ENCODE measurements around the gene ULK4.
"Not testable (repeated sequence)": the region's sequence is repeated elsewhere in the genome, so short reads cannot be mapped to it uniquely, and the experiment has no call there.

ULK4 gene

DNA sequence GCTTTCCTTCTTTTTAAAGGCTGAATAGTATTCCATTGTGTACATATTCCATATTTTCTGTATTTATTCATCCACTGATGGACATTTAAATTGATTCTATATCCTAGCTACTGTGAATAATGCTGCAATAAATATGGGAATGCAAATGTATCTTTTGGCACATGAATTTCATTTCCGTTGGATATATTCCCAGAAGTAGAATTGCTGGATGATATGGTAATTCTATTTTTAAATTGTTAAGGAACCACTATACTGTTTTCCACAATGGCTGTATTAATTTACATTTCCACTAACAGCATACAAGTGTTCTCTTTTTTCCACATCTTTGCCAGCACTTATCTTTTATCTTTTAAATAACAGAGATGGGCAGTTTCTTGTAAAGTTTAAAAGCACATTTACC, 459.9 kb downstream of the ULK4 start:
- no peak for DNase-seq (ENCODE audit: low read depth)

DNA sequence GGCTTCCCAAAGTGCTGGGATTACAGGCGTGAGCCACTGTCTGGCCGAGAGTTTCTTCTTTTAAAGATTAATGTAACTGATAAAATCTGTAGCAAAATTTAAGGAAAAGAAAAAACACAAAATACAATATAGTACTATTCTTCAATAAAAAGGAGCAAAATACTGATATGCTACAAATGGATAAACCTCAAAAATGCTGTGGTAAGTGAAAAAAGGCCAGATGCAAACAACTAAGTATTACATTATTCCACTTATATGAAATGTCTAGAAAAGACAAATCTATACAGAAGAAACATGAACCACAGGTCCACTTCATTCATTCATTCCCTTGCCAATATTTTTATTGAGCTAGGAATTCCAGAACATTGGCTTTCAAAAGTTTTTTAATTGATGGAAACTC, 463.1 kb downstream of the ULK4 start:
- DNase-seq (ENCODE audit: low read depth): no peak

DNA sequence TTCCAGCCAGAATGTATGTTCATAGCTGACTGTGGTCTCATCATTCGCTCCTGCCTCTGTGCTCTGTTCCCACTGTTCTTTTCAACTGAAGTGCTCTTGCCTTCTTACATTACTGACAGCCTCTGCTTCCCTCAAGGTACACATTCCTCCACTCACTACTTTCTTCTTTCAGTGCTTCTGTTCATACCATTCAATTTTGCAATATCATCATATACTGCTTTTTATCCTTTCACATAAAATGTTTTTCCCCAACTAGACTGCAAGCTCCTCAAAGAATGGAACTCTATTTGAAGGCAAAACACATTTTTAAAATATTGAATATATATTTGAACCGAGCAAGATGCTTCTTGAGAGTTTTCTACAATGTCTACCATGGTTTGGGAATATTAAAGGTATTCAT, 471.5 kb downstream of the ULK4 start:
- no peak for DNase-seq (ENCODE audit: low read depth)

DNA sequence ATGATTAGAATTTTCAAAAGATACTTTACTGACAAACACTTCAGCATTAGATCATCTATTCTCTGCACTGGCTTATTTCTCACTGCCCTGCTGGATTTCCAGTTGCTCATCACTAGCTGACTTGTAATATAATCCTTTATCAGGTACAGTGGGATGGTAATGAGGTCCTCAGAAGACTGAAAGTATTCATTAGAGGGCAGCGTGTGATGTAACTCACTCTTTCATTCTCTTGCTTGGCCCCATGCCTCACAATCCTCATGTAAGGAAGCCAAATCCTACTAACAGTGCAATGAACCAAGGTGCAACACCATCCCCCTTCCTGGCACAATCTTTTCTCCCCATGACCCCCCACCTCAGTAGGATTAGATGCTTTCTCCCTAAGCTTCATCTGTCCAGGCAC, 472.7 kb downstream of the ULK4 start:
- DNase-seq (ENCODE audit: low read depth): no peak

DNA sequence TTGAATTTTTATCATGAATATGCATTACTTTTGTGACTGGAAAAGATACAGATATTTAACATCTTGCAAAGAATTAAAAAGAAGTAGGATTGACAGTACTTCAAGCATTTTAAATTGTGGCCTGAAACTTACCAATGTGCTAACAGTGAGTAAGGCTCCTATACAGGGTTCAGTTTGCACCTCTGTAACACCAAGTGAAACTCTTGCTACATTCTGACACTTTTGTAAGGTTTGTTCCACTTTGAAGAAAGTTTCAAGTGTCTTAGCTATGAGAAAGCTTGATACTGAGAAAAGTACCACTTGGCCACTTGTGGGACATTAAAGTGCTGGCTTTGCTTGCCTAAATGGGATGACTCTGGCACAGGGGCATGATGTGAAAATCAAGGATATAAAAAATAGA, 473.4 kb downstream of the ULK4 start:
- no peak for DNase-seq (ENCODE audit: low read depth)

DNA sequence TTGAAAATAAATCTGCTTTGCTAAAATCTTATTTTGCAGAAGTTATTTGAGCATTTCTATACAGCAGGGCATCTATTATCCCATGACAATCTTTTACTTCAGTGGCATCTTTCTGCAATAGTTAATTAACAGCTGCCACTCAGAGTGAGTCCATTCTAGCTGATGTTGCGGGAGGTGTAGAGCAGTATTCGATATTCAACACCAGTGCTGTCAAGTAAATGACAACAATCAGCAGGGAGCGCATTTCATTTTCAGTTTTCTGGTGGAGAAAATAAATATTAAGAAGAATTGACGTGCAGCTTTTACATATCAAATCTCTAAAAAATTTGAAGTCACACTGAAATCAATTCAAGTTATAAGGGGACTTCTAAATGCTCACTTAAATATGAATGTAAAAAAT, 476.4 kb downstream of the ULK4 start:
- no peak for DNase-seq (ENCODE audit: low read depth)

DNA sequence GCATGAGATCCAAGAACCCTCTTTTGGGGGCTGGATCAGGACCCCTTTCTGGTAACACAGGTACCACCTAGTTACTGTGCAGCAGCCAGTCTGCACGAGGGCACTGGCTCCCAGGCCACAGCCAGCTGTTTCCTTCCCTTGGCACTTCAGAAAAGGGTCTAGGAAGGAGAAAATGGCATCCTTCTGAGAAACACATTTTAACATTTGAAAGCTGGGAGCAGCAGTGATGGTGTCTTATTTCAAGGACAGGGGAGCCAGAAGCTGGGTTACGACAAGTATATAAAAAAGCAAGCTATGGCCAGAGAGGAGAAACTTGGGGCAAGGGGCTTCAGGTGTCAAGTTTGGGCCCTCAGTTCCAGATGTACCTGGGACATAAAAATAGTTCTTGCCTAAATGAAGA, 479.8 kb downstream of the ULK4 start:
- no peak for DNase-seq (ENCODE audit: low read depth)

DNA sequence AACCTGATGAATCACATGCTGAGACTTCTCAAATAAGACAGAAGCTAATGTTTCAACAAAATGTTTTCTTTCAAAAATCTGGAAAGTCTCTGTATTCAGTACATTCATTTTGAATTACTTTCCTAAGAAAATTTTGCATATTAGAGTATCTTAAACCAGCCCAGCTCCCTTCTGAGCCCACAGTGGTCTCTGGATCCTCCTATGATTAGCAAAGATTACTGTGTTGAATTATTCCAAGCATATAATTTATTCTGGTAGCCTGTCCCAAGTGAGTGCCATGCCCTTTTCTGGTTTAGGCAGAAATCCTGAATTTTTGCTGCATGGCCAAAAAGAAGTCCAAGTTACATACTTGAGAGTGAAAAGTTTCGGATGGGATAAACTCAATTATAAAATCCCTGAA, 483.6 kb downstream of the ULK4 start:
- DNase-seq (ENCODE audit: low read depth): no peak

DNA sequence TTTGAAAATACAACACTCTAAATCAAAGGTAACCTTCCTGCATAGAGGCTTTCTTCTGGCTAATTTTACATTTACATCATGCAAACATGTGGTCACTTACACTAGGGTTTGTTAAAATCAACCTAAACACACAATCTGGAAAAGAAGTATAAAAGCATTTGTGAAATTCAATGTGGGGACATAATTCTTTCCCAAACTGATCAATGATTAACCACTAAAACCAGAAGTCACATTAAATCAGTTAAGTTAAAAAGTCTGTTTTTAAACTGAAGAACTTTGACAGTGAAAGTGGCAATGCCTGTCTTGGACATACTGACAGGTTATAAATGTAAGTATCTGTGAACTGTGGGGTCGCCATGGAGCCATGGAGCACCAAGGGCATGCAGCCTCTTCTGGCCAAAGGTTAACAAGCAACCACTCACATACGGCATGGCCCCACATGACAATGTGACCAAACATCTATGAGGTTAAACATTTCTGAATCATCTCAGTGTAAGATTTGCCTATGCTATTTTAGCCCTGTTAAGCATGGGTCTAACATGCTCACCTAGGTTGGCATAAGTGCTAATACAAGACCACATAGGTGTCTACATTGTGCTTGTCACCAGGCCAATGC, 484.4 kb downstream of the ULK4 start:
- no peak for DNase-seq (ENCODE audit: low read depth)

DNA sequence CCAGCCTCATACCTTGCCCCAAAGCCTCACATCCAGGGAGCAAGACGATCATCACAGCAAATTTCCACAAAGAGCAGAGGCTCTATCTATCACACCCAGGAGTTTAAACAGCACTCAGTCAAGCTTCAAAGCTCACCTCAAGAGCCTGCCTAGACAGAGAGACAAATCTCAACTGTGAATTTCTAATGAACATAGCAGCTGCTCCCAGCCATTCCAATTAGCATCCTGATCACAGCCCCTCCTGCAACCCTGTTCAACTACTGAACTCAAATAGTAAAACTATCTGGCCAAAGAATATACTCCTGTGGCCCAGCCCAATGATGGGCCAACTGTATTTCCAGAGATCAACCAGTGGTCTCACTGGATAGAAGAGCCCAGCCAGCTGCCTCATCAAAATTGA, 492.8 kb downstream of the ULK4 start:
- no peak for DNase-seq (ENCODE audit: low read depth)

DNA sequence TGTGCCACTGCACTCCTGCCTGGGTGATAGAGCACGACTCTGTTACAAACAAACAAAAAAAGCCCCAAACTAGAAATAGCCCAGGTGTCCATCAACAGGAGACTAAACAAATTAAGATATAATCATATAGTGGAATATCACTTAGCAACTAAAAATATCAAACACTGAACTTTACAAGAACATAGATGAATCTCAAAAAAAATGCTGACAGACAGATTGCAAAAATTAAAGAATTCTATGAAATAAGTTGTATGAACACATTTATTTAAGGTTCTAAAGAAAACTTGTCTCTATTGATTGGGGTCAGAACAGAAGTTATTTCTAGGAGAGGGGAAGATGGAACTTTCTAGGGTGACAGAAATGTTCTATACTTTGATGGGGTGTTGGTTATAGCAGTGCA, 494.4 kb downstream of the ULK4 start:
- DNase-seq (ENCODE audit: low read depth): no peak

DNA sequence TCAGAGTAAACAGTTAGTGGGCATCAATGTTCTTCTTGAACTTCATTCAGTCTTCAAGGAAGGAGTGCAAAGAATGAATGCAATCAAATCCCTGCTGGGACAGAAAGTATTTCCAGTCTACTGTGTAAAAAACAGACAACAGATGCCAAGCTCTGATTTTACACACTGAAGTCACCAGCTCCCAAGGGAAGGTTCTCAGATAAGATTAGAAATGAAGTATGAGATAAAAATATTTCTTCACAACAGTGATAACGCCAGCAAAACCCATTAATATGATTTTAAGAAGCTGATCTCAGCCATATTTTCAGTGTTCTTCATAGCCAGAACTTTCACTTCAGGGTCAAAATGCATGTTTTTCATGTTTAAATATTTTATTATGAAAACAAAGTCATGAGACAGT, 497.0 kb downstream of the ULK4 start:
- DNase-seq (ENCODE audit: low read depth): no peak

DNA sequence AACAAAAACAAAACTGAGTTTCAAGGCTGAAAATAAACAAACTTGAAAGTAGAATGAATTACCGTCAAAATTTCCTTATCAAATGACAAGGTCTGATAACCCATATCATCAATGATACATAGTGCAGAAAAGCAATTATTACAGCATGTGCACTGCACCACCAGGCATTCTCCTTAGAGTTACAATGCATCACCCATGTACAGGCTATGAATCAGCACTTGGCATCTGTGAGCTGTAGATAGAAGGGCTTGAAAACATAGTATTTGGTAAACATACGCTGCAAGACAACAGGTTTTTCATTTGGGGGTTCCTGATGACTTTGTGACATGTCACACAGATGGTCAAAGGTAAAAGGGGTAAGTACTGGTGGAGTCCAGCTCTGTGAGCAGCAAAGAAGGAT, 497.5 kb downstream of the ULK4 start:
- no peak for DNase-seq (ENCODE audit: low read depth)

DNA sequence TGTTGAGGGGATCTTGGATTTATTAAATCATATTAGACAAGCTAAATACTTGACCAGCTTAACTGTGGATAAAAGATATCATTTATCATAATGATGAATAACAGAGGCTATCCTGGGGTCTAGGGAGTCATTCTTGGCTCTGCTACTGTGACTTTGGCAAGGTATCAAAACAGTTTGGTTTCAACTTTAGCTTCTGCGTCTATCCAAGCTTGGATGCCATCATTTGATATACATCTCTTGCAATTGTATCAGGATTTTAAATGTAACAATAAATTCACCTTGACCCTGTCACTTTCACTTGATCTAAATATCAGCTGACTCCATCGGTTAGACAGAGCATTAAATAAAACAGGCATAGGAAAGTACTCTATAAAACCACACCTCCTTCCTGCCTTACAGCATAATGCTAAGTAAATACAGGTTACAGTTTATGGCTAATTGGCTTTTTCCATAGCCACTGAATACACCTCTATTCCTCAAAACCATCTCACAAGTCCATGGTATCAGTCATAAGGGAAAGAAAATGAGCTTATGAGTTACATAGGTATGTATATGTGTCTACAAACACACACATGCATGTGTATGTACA, 499.7 kb downstream of the ULK4 start:
- no peak for DNase-seq (ENCODE audit: low read depth)

DNA sequence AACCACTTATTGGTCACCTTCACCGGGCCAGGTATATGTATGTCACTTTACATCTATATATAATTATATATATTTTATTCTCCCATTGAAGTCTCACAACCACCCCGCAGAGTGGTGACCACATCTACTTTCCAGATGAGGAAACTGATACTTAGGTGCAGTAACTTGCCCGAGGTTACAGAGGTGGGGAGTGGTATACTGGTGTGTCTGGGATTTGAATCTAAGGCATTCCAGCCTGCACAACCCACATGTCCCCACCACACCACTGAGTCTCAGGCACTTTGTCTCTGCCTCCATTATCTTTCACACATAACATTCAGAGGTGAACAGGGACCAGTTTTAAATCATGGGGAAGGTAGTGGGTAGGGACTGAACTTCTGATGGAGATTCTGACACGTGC, 501.2 kb downstream of the ULK4 start:
- DNase-seq (ENCODE audit: low read depth): no peak

DNA sequence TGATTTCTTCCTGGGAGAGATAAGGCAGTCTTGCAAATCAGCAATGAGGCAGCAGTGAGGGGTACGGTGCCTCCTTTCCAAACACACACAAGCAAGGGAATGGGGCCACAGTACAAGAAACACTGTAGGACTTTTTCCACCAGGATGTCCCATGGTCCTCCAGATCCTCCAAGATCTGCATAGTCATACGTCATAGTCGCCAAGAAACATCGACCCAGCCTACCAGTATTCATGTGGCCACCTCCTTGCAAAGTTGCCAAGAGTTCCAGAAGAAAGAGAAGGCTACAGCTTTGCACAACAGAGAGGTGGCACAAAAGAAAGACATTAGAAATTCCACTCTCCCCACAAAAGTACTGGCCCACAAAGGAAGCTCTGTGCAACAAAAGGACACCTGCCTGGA, 504.7 kb downstream of the ULK4 start:
- no peak for DNase-seq (ENCODE audit: low read depth)

DNA sequence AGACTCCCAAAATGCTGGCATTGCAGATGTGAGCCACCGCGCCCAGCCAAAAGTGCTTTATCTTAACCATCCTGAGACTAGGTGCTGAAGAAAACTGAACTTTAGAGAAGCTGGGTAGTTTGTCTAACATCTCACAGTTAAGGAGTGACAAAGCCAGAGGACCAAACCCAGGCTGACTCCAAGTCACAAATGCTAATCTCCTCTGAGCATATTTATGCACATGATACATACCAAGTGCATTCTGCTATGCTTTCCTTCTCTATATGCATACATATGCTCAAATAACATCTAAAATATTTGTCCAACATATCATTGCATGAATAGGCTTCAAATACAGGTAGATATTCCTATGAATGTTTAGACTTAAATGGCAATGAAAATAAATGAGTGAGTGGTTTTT, 505.7 kb downstream of the ULK4 start:
- no peak for DNase-seq (ENCODE audit: low read depth)

DNA sequence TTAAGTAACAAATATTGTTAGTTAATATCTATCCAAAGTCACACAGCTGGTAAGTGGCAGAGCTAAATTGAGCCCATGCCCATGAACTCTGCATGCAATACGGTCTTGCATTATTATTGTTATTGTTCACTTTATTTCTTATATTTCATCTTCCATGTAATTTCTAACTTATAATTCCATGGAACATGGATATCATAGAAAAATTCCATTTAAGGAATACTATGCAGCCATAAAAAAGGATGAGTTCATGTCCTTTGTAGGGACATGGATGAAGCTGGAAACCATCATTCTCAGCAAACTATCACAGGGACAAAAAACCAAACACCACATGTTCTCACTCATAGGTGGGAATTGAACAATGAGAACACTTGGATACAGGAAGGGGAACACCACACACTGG, 508.3 kb downstream of the ULK4 start:
- not testable (repeated sequence) for DNase-seq (ENCODE audit: low read depth)

DNA sequence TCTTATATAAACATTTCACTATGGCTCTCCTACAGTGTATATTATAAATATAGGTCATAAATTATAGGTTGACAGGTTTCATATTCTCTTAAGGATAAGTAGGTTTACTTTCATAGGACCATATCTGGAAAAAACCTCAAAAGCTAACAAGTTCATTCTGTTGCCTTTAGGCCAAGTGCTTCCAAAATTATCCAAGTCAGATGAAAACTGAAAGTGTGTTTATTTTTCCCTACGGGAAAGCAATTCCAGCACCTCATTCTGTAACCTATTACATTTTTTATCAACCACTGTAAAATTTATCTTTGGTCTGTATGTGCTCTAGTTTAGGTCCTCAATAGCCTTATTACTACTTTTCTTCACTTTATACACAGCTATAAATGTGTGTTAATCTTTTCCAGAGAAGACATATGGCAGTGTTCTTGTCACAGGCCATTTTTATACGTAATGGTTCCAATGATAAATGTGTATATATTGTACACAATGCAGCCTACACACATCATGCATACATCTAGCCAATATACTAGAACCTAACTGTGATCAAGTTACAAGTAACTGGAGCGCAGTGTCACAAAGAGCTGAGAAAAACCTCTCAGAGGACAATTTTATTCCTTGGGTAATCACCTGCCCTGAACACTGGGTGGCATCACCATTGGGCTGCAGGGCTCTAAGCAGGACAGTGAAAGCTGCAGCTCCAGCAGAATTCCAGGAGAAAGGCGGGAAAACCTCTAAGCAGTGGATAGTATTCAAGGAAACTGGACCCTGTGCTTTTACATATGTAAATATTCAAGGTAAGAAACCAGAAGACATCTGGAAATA, 511.3 kb downstream of the ULK4 start:
- no peak for DNase-seq (ENCODE audit: low read depth)

DNA sequence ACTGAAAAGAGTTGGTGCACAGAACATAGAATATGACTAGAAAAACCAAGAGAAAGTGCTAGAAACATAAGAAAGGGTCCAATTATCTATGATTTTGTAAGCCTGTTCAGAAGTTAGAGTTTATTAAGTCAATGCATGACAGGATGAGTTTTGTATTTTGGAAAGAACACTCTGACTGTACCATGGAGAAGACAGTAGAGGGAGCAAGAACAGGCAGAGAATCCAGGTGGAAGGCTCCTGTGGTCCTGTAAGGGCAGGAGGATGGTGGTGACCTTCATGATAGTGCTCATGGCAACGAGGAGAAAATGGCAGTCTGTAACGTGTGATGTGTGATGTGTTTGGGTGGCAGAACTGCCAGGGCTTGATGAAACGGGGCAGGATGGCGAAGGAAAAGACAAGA, 513.5 kb downstream of the ULK4 start:
- DNase-seq (ENCODE audit: low read depth): no peak

DNA sequence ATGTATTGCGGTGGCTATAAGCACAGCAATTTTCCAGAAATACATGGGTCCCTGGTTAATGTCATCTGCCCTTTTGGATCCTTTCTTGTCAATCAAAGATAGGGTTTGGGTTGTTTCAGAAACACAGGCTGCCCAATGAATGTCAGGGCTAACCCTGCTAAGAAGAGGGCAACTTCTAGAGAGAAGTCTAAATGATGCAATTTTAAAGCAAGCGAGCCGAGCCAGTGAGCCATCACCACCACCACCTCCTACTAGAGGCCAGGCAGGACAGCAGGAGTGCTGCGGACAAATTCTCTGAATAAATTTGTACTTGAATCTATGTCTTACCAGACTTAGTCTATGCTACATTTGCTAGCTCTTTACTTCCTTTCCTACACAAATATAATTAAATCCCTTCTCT, 514.2 kb downstream of the ULK4 start:
- no peak for DNase-seq (ENCODE audit: low read depth)

DNA sequence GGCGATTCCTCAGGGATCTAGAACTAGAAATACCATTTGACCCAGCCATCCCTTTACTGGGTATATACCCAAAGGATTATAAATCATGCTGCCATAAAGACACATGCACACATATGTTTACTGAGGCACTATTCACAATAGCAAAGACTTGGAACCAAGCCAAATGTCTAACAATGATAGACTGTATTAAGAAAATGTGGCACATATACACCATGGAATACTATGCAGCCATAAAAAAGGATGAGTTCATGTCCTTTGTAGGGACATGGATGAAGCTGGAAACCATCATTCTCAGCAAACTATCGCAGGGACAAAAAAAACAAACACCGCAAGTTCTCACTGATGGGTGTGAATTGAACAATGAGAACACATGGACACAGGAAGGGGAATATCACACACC, 515.6 kb downstream of the ULK4 start:
- DNase-seq (ENCODE audit: low read depth): not testable (repeated sequence)

DNA sequence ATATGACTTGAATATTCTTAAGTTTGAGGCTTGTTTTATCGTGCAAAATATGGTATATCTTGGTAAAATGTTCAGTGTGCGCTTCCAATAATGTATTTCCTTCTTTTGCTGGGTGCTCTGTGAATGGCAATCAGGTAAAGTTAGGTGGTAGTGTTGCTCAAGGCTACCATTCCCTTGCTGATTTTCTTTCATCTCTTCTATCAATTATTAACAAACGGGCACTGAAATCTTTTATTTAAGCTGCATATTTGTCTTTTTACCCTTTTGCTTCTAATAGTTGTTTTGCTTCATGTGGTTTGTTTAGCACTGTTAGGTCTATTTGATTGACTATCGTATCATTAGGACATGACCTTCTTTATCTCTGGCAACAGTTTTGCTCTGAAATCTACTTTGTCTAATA, 520.3 kb downstream of the ULK4 start:
- no peak for DNase-seq (ENCODE audit: low read depth)

DNA sequence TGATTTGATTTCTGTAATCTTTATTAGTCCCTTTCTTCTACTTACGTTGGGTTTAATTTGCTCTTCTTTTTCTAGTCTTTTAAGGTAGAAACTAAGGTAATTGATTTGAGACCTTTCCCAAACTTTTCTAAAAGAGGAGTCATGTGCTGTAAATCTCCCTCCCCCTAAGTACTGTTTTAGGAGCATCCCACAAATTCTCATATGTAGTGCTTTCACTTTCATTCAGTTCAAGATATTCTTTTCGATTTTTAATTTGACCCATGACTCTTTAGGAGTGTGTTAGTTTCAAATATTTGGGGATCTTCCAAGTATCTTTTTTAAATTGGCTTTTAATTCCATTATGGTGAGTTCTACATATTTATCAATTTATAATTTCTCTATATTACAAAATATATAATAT, 520.8 kb downstream of the ULK4 start:
- DNase-seq (ENCODE audit: low read depth): no peak
